RWPE1 (cell line): ENCODE results near the gene BRD8.

Experiments
- CTCF ChIA-PET: fragments of 350-600 bp; sonication (Branson Sonifier 250); formaldehyde crosslinking; extraction: SDS; loops from one replicate; lab custom pipeline; 2021; lab: Yijun Ruan, JAX
- POLR2A ChIA-PET: fragments of 400-600 bp; formaldehyde crosslinking; extraction: SDS; loops from one replicate; lab custom pipeline; 2020; ENCODE audit warnings: antibody characterized with exemption; ENCODE audit not compliant: low non-redundant PET; lab: Yijun Ruan, JAX
- DNase-seq: peaks from one replicate; pipeline ENCODE4 v3.0.0; 2012; ENCODE audit warnings: low spot score
- H3K27ac ChIP-seq: fragments of 450-650 bp; 2 replicates; pipeline ENCODE4 v1.5.1; 2017
- CTCF ChIP-seq: fragments of 450-650 bp; conservative IDR thresholded peaks from 2 replicates; pipeline ENCODE4 v1.5.1; 2017; ENCODE audit warnings: low read depth, mild to moderate bottlenecking

The BRD8 gene

GRCh38 chr5:138092301-138092700 lies 86.1 kb downstream of the BRD8 start:
- TF ChIP-seq CTCF, result no peak
- CTCF ChIA-PET, result interaction anchor here (0.6 to 1.1 kb wide), 2 partner anchors 15 to 27 kb away, joined by 3 to 4 read pairs; no protein-coding TSS in a partner anchor
- DNase-seq, result no peak
- POLR2A ChIA-PET, result no interaction called here
- H3K27ac ChIP-seq, result no peak overlapping the region

- ChIA-PET POLR2A (no interaction called here), CTCF (interaction anchor here (0.6 to 1.1 kb wide), 4 partner anchors 15 to 27 kb away, joined by 3 to 5 read pairs (median 4); no protein-coding TSS in a partner anchor)
These were observed 86.7 kb downstream of the BRD8 start for GRCh38 chr5:138091685-138092084.

More at GRCh38 chr5:138091685-138092084, 86.7 kb downstream of the BRD8 start:
- no peak for TF ChIP-seq CTCF
- no peak overlapping the region for H3K27ac ChIP-seq
- DNase-seq, result no peak
